GM12878 (cell line): ENCODE data around the gene UBAC2. TPM values are rescaled to one million over a fixed set of nuclear protein-coding genes. Genes with fewer than 3 reads are reported as not detected.

Source experiments
- BCL3 ChIP-seq: IDR thresholded peaks from 2 replicates; pipeline ENCODE4 v1.6.1; 2011; ENCODE audit warnings: borderline replicate concordance, low read depth, mild to moderate bottlenecking, moderate library complexity, low read length; ENCODE audit not compliant: insufficient read depth, poor library complexity, severe bottlenecking
- BCLAF1 ChIP-seq: fragments of 450-650 bp; IDR thresholded peaks from 2 replicates; pipeline ENCODE4 v1.6.1; 2017; ENCODE audit warnings: antibody characterized with exemption, mild to moderate bottlenecking, moderate library complexity
- BMI1 ChIP-seq: fragments of 450-650 bp; IDR thresholded peaks from 2 replicates; pipeline ENCODE4 v1.6.1; 2016; ENCODE audit warnings: mild to moderate bottlenecking, moderate library complexity, borderline replicate concordance
- CBFB ChIP-seq: IDR thresholded peaks from 2 replicates; pipeline ENCODE4 v1.6.1; 2016; ENCODE audit warnings: antibody characterized with exemption, low read depth
- CHD4 ChIP-seq: fragments of 200-600 bp; sonication (generic); IDR thresholded peaks from 2 replicates; pipeline ENCODE4 v1.6.1; 2016; ENCODE audit warnings: mild to moderate bottlenecking
- E2F4 ChIP-seq: IDR thresholded peaks from 2 replicates; pipeline ENCODE4 v1.6.1; 2012; ENCODE audit warnings: low read depth, low read length, improper control_type of control experiment
- EGR1 ChIP-seq, 2 experiments: IDR thresholded peaks; 1 replicate in 1 of 2; 2 replicates in 1 of 2; pipeline ENCODE4 v1.6.1; 2011 to 2012; ENCODE audit warnings: low read depth in 2 of 2, low read length in 2 of 2, borderline replicate concordance in 1 of 2, mild to moderate bottlenecking in 1 of 2, moderate library complexity in 1 of 2
- FOS ChIP-seq: IDR thresholded peaks from 3 replicates; pipeline ENCODE4 v1.6.1; 2011; ENCODE audit warnings: borderline replicate concordance; ENCODE audit not compliant: insufficient read length; ENCODE audit errors: extremely low read depth
- GATAD2B ChIP-seq: fragments of 450-650 bp; conservative IDR thresholded peaks from 2 replicates; pipeline ENCODE4 v1.6.1; 2017; ENCODE audit warnings: low read depth, mild to moderate bottlenecking, moderate library complexity
- HCFC1 ChIP-seq: fragments of 150-350 bp; IDR thresholded peaks from 2 replicates; pipeline ENCODE4 v1.6.1; 2014; ENCODE audit warnings: low read length
- IKZF2 ChIP-seq, 2 experiments: fragments of 450-650 bp; IDR thresholded peaks; 2 replicates each; pipeline ENCODE4 v1.6.1; 2017; ENCODE audit warnings: mild to moderate bottlenecking in 2 of 2, moderate library complexity in 2 of 2
- LARP7 ChIP-seq: fragments of 450-650 bp; IDR thresholded peaks from 2 replicates; pipeline ENCODE4 v1.6.1; 2017; ENCODE audit warnings: mild to moderate bottlenecking
- PAX5 ChIP-seq: IDR thresholded peaks from 2 replicates; pipeline ENCODE4 v1.6.1; 2011; ENCODE audit warnings: low read depth, low read length, borderline replicate concordance
- RB1 ChIP-seq: fragments of 450-650 bp; formaldehyde crosslinking; IDR thresholded peaks from 2 replicates; pipeline ENCODE4 v1.6.1; 2017; ENCODE audit warnings: mild to moderate bottlenecking, borderline replicate concordance
- RUNX3 ChIP-seq: IDR thresholded peaks from 2 replicates; pipeline ENCODE4 v1.6.1; 2012; ENCODE audit warnings: low read length, inconsistent platforms
- SIN3A ChIP-seq: IDR thresholded peaks from 2 replicates; pipeline ENCODE4 v1.6.1; 2012; ENCODE audit warnings: low read depth, low read length, improper control_type of control experiment
- SPI1 ChIP-seq: IDR thresholded peaks from 2 replicates; pipeline ENCODE4 v1.6.1; 2011; ENCODE audit warnings: low read depth, mild to moderate bottlenecking, low read length, moderate library complexity, borderline replicate concordance; ENCODE audit not compliant: insufficient read depth
- SREBF2 ChIP-seq: IDR thresholded peaks from 2 replicates; pipeline ENCODE4 v1.6.1; 2012; ENCODE audit warnings: mild to moderate bottlenecking, low read length
- STAT1 ChIP-seq: fragments of 450-650 bp; conservative IDR thresholded peaks from 2 replicates; pipeline ENCODE4 v1.6.1; 2014; ENCODE audit warnings: antibody characterized with exemption, mild to moderate bottlenecking
- TCF3 ChIP-seq: IDR thresholded peaks from 2 replicates; pipeline ENCODE4 v1.6.1; 2012; ENCODE audit warnings: low read depth, mild to moderate bottlenecking, low read length, borderline replicate concordance; ENCODE audit not compliant: insufficient read depth
- YBX1 ChIP-seq: fragments of 450-650 bp; IDR thresholded peaks from 2 replicates; pipeline ENCODE4 v1.6.1; 2016; ENCODE audit warnings: antibody characterized with exemption
- ZBED1 ChIP-seq: IDR thresholded peaks from 2 replicates; pipeline ENCODE4 v1.6.1; 2016; ENCODE audit warnings: borderline replicate concordance
- ZBTB40 ChIP-seq: fragments of 450-650 bp; IDR thresholded peaks from 2 replicates; pipeline ENCODE4 v1.6.1; 2016; ENCODE audit warnings: mild to moderate bottlenecking, moderate library complexity, borderline replicate concordance
- polyA plus RNA-seq, 11 experiments: library from polyadenylated mRNA; depleted of rRNA in 4 of 11; unstranded in 6 of 11; stranded (reverse) in 5 of 11; fragments of >200 nt; fragmentation: Nextera tagmentation in 4 of 11; fragmentation: Illumina TruSeq in 1 of 11; extraction: Ambion mirVana in 4 of 11; extraction: Trizol in 1 of 11; gene quantifications; 1 replicate in 1 of 11; 2 replicates in 10 of 11; pipeline versions ENCODE4 v1.2.1 to v1.2.3, GENCODE V29; 2011 to 2016; ENCODE audit warnings: inconsistent platforms in 2 of 11, missing spikeins in 2 of 11, low read depth in 1 of 11
- total RNA-seq, 4 experiments: library from RNA; depleted of rRNA in 3 of 4; stranded (reverse); fragments of >200 nt in 3 of 4; fragmentation: Illumina TruSeq in 1 of 4; extraction: Trizol in 1 of 4; gene quantifications; 2 replicates each; pipeline versions ENCODE4 v1.2.1 to v1.2.3, GENCODE V29; 2013 to 2021

UBAC2 gene
- total and polyA plus RNA-seq, 10 of the 15 experiments (the other 5 are each of a cell fraction or from before 2014, with no cell fraction given) = 3.0 to 54.6 (median 17.4) TPM

- TF ChIP-seq BCLAF1 (no peak), EGR1 (IDR thresholded peaks at IDR 0.05; ENCODE audit: borderline replicate concordance in 1 of 2, low read depth in 2 of 2, low read length in 2 of 2) (no peak), LARP7 (0 out of 2 replicates have a peak, but pooled peaks have one; percentile 44), YBX1 (no peak), SIN3A (no peak), HCFC1 (no peak), BCL3 (no peak), SREBF2 (no peak), FOS (no peak), ZBED1 (no peak), IKZF2 (IDR thresholded peaks at IDR 0.05) (peak; percentile 83 to 85), RB1 (no peak), TCF3 (peak; percentile 43; the same call in 1 of the 2 replicates), CHD4 (no peak), CBFB (peak; percentile 35; the same call in 1 of the 2 replicates), RUNX3 (peak; percentile 71), PAX5 (peak; percentile 100), GATAD2B (peak; percentile 70; the same call in 1 of the 2 replicates), E2F4 (no peak), ZBTB40 (no peak), STAT1 (no peak), BMI1 (no peak), SPI1 (peak; percentile 32; the same call in 1 of the 2 replicates)
These were observed 175.5 kb downstream of the UBAC2 start (continued) for GRCh38 chr13:99376132-99376531.
